Left ventricle myocardium inferior (tissue), 1 donor: ENCODE results near the gene NEB. TPM values are rescaled to one million over a fixed set of nuclear protein-coding genes. Genes with fewer than 3 reads are reported as not detected.

Source experiments
- DNase-seq: peaks from one replicate; pipeline ENCODE4 v3.0.0-alpha.2; 2020
- H3K27ac ChIP-seq: fragments of 200-600 bp; replicated peaks from 2 replicates; pipeline ENCODE4 v1.8.0; 2021
- H3K27me3 ChIP-seq: fragments of 200-600 bp; 2 replicates; pipeline ENCODE4 v1.8.0; 2021; ENCODE audit warnings: low read depth
- H3K36me3 ChIP-seq: fragments of 200-600 bp; 2 replicates; pipeline ENCODE4 v1.8.0; 2021
- H3K4me1 ChIP-seq: fragments of 200-600 bp; 2 replicates; pipeline ENCODE4 v1.8.0; 2021
- H3K4me3 ChIP-seq: fragments of 200-600 bp; 2 replicates; pipeline ENCODE4 v1.8.0; 2021; ENCODE audit warnings: mild to moderate bottlenecking, moderate library complexity
- H3K9me3 ChIP-seq: fragments of 200-600 bp; replicated peaks from 2 replicates; pipeline ENCODE4 v1.8.0; 2021
- CTCF ChIP-seq: fragments of 200-600 bp; IDR thresholded peaks from 2 replicates; pipeline ENCODE4 v1.8.0; 2021; ENCODE audit warnings: antibody characterized with exemption, mild to moderate bottlenecking, borderline replicate concordance
- intact Hi-C: fragments of 100-400 bp; cut with micrococcal nuclease; formaldehyde crosslinking; loops from one replicate; pipeline ENCODE4 v1.11.0; 2022
- total RNA-seq: library from RNA; stranded (reverse); fragmentation: NEBNext Ultra II Directional; extraction: Animal tissue kit (Norgen Biotek cat#: 25700); gene quantifications from one replicate; pipeline ENCODE4 v1.2.1, GENCODE V29; 2021
- donor health status: DM: no; HTN: yes; CAD: no; lungs with severe emphysema.

The NEB gene
- total RNA-seq, 1 donor from 2014 or later: 30.5 TPM

- intact Hi-C loops: no loop called here
- DNase-seq: no peak
- H3K36me3 ChIP-seq: no peaks in the 10 kb centered on the region
- no peak for TF ChIP-seq CTCF
- no peak overlapping the region for H3K27ac ChIP-seq
- no peaks in the 10 kb centered on the region for H3K9me3 ChIP-seq
- no peaks in the 10 kb centered on the region for H3K4me1 ChIP-seq
- no peak overlapping the region for H3K4me3 ChIP-seq
- no peaks in the 10 kb centered on the region for H3K27me3 ChIP-seq
These were observed 76.6 kb downstream of the NEB start for GRCh38 chr2:151657667-151658076.

- Histone ChIP-seq H3K4me1 (no peaks in the 10 kb centered on the region), H3K27me3 (no peaks in the 10 kb centered on the region), H3K27ac (no peak overlapping the region), H3K4me3 (no peak overlapping the region), H3K36me3 (no peaks in the 10 kb centered on the region), H3K9me3 (no peaks in the 10 kb centered on the region)
- no peak for DNase-seq
- TF ChIP-seq CTCF: no peak
- intact Hi-C loops: no loop called here
These were observed 78.4 kb downstream of the NEB start for GRCh38 chr2:151655663-151656398.

GRCh38 chr2:151654891-151655290 lies 79.4 kb downstream of the NEB start:
- intact Hi-C loops: no loop called here
- no peaks in the 10 kb centered on the region for H3K36me3 ChIP-seq
- no peak overlapping the region for H3K4me3 ChIP-seq
- H3K27ac ChIP-seq: no peak overlapping the region
- no peak for DNase-seq
- H3K9me3 ChIP-seq: no peaks in the 10 kb centered on the region
- no peak for TF ChIP-seq CTCF
- no peaks in the 10 kb centered on the region for H3K4me1 ChIP-seq
- no peaks in the 10 kb centered on the region for H3K27me3 ChIP-seq

- Histone ChIP-seq H3K27me3 (no peaks in the 10 kb centered on the region), H3K9me3 (no peaks in the 10 kb centered on the region), H3K27ac (no peak overlapping the region), H3K4me3 (no peak overlapping the region), H3K4me1 (no peaks in the 10 kb centered on the region), H3K36me3 (no peaks in the 10 kb centered on the region)
- intact Hi-C loops: no loop called here
- no peak for TF ChIP-seq CTCF
- DNase-seq: no peak
These were observed 80.2 kb downstream of the NEB start for GRCh38 chr2:151654085-151654484.

- H3K4me3 ChIP-seq: no peak overlapping the region
- no peak for TF ChIP-seq CTCF
- H3K27me3 ChIP-seq: no peaks in the 10 kb centered on the region
- DNase-seq: no peak
- H3K36me3 ChIP-seq: peaks cover 4% of the 10 kb centered on the region
- H3K9me3 ChIP-seq: peaks cover 20% of the 10 kb centered on the region
- intact Hi-C loops: no loop called here
- no peaks in the 10 kb centered on the region for H3K4me1 ChIP-seq
- no peak overlapping the region for H3K27ac ChIP-seq
These were observed 83.0 kb downstream of the NEB start for GRCh38 chr2:151651274-151651673.
